Limb (tissue), 2 donors: ENCODE measurements around the gene BICC1.

ENCODE experiments used
- DNase-seq, 2 donors: peaks; one replicate each; pipeline ENCODE4 v3.0.0-alpha.2; 2016; ENCODE audit errors: extremely low spot score in 2 of 2

Gene BICC1

GRCh38 chr10:58817201-58817846 is 304.7 kb downstream of the BICC1 start:
- no peak for DNase-seq

- DNase-seq, result peak in 1 of 2 donors; percentile 88
Observed at GRCh38 chr10:58818900-58819299, 306.2 kb downstream of the BICC1 start.

- no peak for DNase-seq
Observed at GRCh38 chr10:58820386-58820785, 307.7 kb downstream of the BICC1 start.

- DNase-seq, result peak in 1 of 2 donors; percentile 80
Observed at GRCh38 chr10:58820861-58821751, 308.4 kb downstream of the BICC1 start.

DNA sequence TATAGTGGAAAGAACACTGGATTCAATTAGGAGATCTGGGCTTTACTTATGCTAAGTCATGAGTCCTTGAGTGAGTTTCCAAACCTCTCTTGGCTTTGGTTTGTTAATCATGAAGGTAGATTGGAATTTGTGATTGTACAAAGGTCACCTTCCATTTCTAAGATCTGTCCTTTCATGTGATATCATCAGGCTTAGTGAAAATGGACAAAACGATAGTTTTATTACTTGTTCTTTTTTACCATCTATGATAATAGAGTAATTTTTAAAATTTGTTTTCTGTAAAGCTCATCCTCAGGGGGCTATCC is 309.0 kb downstream of the BICC1 start:
- no peak for DNase-seq

GRCh38 chr10:58823983-58824382 is 311.3 kb downstream of the BICC1 start:
- DNase-seq, result no peak

DNA sequence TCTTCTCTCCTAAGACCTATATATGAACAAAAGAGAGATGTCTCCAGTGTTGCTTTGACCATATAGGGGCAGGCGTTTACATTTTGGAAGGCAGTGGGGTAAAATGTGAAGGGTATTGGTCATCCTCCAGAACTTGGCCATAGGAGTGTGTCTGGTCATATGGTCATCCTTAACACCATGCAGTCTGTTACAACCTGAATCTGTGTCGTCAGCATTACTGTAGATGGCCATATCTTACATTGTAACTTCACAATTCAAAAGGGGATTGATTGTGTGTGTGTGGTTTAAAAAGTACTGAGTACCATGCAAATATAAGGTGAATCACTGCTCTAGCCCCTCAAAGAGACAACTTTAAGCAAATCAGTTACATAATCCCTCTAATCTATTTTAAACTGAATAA is 311.7 kb downstream of the BICC1 start:
- no peak for DNase-seq

GRCh38 chr10:58826694-58827093 is 314.0 kb downstream of the BICC1 start:
- no peak for DNase-seq

GRCh38 chr10:58827381-58827780 is 314.7 kb downstream of the BICC1 start:
- DNase-seq, result no peak

- DNase-seq, result no peak
Observed at GRCh38 chr10:58829839-58830238, 317.2 kb downstream of the BICC1 start.

GRCh38 chr10:58830697-58831096 is 318.0 kb downstream of the BICC1 start:
- no peak for DNase-seq

- peak in 1 of 2 donors; percentile 82 for DNase-seq
Observed at GRCh38 chr10:58833771-58834561, 321.3 kb downstream of the BICC1 start.

GRCh38 chr10:58836176-58836700 is 323.6 kb downstream of the BICC1 start:
- DNase-seq, result no peak

- no peak for DNase-seq
Observed at GRCh38 chr10:58836991-58837575, 324.4 kb downstream of the BICC1 start.

DNA sequence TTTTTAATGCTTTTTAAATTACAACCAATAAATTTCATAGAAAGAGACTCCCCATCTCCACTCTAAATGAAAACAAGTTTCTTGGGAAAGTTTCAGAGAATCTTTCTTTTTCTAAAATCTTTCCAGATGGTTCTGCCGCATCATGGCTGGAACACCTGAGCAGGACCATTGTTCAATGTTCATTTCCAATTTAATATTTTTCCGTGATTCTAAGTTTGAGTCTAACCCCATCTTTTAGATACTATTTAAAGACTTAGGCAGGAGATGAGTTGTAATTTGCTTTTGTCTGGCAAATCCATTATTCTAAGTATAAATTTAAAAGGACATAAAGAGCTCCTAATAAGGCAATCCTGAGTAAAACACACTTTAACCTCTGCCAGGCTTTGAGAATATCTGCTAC is 325.2 kb downstream of the BICC1 start:
- no peak for DNase-seq

GRCh38 chr10:58838561-58839208 is 326.0 kb downstream of the BICC1 start:
- DNase-seq, result no peak

- DNase-seq, result no peak
Observed at GRCh38 chr10:58839771-58840170, 327.1 kb downstream of the BICC1 start.

DNA sequence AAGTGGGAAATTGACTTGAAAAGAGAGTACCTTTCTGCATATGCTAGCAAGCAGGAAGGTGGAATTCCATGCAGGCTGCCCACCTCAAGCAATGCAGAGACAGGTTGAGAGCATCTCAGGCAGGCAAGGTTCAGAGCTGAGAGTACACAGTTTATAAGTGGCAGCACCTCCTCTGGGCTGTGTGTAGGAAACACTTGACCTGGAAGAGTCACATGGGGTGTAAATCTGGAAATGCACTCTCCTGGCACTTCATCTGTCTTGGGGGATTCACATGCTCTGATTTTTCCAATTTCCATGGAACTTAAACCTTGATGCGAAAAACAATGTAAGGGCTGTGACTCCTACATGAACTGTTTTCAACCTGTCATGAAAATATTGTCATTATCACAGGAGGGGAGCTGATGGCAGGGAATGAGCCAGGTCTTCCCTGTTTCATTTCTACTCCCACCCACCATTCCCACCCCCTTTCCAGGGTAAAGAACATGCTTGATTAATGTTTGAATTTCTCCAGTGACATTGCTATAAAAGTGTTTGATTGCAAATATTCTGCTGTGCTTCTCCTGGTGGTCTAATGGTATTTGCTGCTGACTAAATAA is 328.3 kb downstream of the BICC1 start:
- no peak for DNase-seq

GRCh38 chr10:58842860-58843376 is 330.2 kb downstream of the BICC1 start:
- no peak for DNase-seq

GRCh38 chr10:58843760-58844159 is 331.1 kb downstream of the BICC1 start:
- DNase-seq, result no peak
